ENCODE data around the gene CTSH. TPM values are rescaled to one million over a fixed set of nuclear protein-coding genes. Genes with fewer than 3 reads are reported as not detected.

Gene CTSH
- polyA plus RNA-seq, 1 donor (not counting 4 experiments of a cell fraction or from before 2014, with no cell fraction given) = 23.0 TPM

- H3K4me2 ChIP-seq (ENCODE audit: control insufficient read depth, extremely low read depth, insufficient read depth, low read depth, low read length) = no peak overlapping the region
- no peaks in the 10 kb centered on the region for H3K27me3 ChIP-seq (ENCODE audit: control insufficient read depth, extremely low read depth, insufficient read depth, low read length)
- H3K4me1 ChIP-seq (ENCODE audit: control insufficient read depth, extremely low read depth, insufficient read depth, low read length) = peaks cover 24% of the 10 kb centered on the region
- no peaks in the 10 kb centered on the region for H4K20me1 ChIP-seq (ENCODE audit: control insufficient read depth, extremely low read depth, insufficient read depth, low read length)
- FAIRE-seq = no peak
- H3K27ac ChIP-seq (ENCODE audit: control insufficient read depth, insufficient read depth, low read length) = no peak overlapping the region
- no peaks in the 10 kb centered on the region for H3K9me1 ChIP-seq (ENCODE audit: control insufficient read depth, extremely low read depth, insufficient read depth, low read length)
- TF ChIP-seq EZH2 (IDR thresholded peaks at IDR 0.05; ENCODE audit: low read length) = no peak
- no peak for TF ChIP-seq CTCF (optimal IDR thresholded peaks at IDR 0.05 in 1 of 3, IDR thresholded peaks at IDR 0.05 in 1 of 3, conservative IDR thresholded peaks at IDR 0.05 in 1 of 3; ENCODE audit: extremely low read depth in 1 of 3, insufficient read depth in 2 of 3, low read length in 3 of 3)
- no peak overlapping the region for H2AFZ ChIP-seq (ENCODE audit: control insufficient read depth, low read length)
- H3K9ac ChIP-seq (ENCODE audit: control insufficient read depth, extremely low read depth, insufficient read depth, low read length) = no peak overlapping the region
- H3K4me3 ChIP-seq (ENCODE audit: control insufficient read depth in 2 of 3, extremely low read depth in 1 of 3, insufficient read depth in 2 of 3, low read depth in 1 of 3, low read length in 3 of 3) = no peak overlapping the region
- H3K9me3 ChIP-seq (ENCODE audit: control insufficient read depth, low read depth, low read length) = no peaks in the 10 kb centered on the region
- dilution Hi-C loops (cut with MboI; ENCODE audit: extremely low pct_ligation_motif_present, low sequenced_read_pairs) = no loop called here
- H3K79me2 ChIP-seq (ENCODE audit: control insufficient read depth, insufficient read depth, low read length) = no peaks in the 10 kb centered on the region
- no peaks in the 10 kb centered on the region for H3K36me3 ChIP-seq (ENCODE audit: control insufficient read depth in 2 of 2, extremely low read depth in 1 of 2, insufficient read depth in 2 of 2, low read length in 2 of 2)
- DNase-seq (ENCODE audit: low read depth, low spot score) = no peak
Observed at GRCh38 chr15:78991879-78992278, 47.0 kb upstream of the CTSH start.

- dilution Hi-C loops (cut with MboI; ENCODE audit: extremely low pct_ligation_motif_present, low sequenced_read_pairs) = no loop called here
- H3K27ac ChIP-seq (ENCODE audit: control insufficient read depth, insufficient read depth, low read length) = no peak overlapping the region
- DNase-seq (ENCODE audit: low read depth, low spot score) (no peak), FAIRE-seq (no peak)
- H3K36me3 ChIP-seq (ENCODE audit: control insufficient read depth in 2 of 2, extremely low read depth in 1 of 2, insufficient read depth in 2 of 2, low read length in 2 of 2) = no peaks in the 10 kb centered on the region
- no peaks in the 10 kb centered on the region for H3K9me1 ChIP-seq (ENCODE audit: control insufficient read depth, extremely low read depth, insufficient read depth, low read length)
- no peak overlapping the region for H3K9ac ChIP-seq (ENCODE audit: control insufficient read depth, extremely low read depth, insufficient read depth, low read length)
- H3K4me1 ChIP-seq (ENCODE audit: control insufficient read depth, extremely low read depth, insufficient read depth, low read length) = peaks cover 24% of the 10 kb centered on the region
- no peak overlapping the region for H2AFZ ChIP-seq (ENCODE audit: control insufficient read depth, low read length)
- no peaks in the 10 kb centered on the region for H3K27me3 ChIP-seq (ENCODE audit: control insufficient read depth, extremely low read depth, insufficient read depth, low read length)
- H3K9me3 ChIP-seq (ENCODE audit: control insufficient read depth, low read depth, low read length) = no peaks in the 10 kb centered on the region
- H3K4me3 ChIP-seq (ENCODE audit: control insufficient read depth in 2 of 3, extremely low read depth in 1 of 3, insufficient read depth in 2 of 3, low read depth in 1 of 3, low read length in 3 of 3) = no peak overlapping the region
- TF ChIP-seq CTCF (optimal IDR thresholded peaks at IDR 0.05 in 1 of 3, IDR thresholded peaks at IDR 0.05 in 1 of 3, conservative IDR thresholded peaks at IDR 0.05 in 1 of 3; ENCODE audit: extremely low read depth in 1 of 3, insufficient read depth in 2 of 3, low read length in 3 of 3) (no peak), EZH2 (IDR thresholded peaks at IDR 0.05; ENCODE audit: low read length) (no peak)
- no peaks in the 10 kb centered on the region for H4K20me1 ChIP-seq (ENCODE audit: control insufficient read depth, extremely low read depth, insufficient read depth, low read length)
- no peak overlapping the region for H3K4me2 ChIP-seq (ENCODE audit: control insufficient read depth, extremely low read depth, insufficient read depth, low read depth, low read length)
- H3K79me2 ChIP-seq (ENCODE audit: control insufficient read depth, insufficient read depth, low read length) = no peaks in the 10 kb centered on the region
Observed at GRCh38 chr15:78991476-78991875, 46.6 kb upstream of the CTSH start.

Measured in keratinocyte (primary cell).